DND-41 (cell line): Measurements from ENCODE around the gene PHIP.

Experiments used
- ATAC-seq: fragments of 200-7000 bp; cut with Tn5 transposase; 3 replicates; pipeline ENCODE4 v1.9.1; 2021; ENCODE audit warnings: low read depth; ENCODE audit not compliant: insufficient read depth
- DNase-seq: peaks from one replicate; pipeline ENCODE4 v3.0.0-alpha.2; 2020
- H2AFZ ChIP-seq: 2 replicates; pipeline ENCODE4 v1.6.0; 2012; ENCODE audit warnings: low read depth, low read length
- H3K27ac ChIP-seq: 2 replicates; pipeline ENCODE4 v1.5.1; 2012; ENCODE audit warnings: low read length, inconsistent platforms
- H3K27me3 ChIP-seq: fragments of 200-600 bp; sonication (generic); 2 replicates; pipeline ENCODE4 v1.6.0; 2012; ENCODE audit warnings: low read length, mild to moderate bottlenecking, inconsistent platforms; ENCODE audit not compliant: insufficient read depth, poor library complexity
- H3K36me3 ChIP-seq: 2 replicates; pipeline ENCODE4 v1.5.1; 2012; ENCODE audit warnings: low read length, inconsistent platforms; ENCODE audit not compliant: insufficient read depth
- H3K4me1 ChIP-seq: 2 replicates; pipeline ENCODE4 v1.5.1; 2012; ENCODE audit warnings: mild to moderate bottlenecking, low read length; ENCODE audit not compliant: insufficient read depth
- H3K4me2 ChIP-seq: 2 replicates; pipeline ENCODE4 v1.6.0; 2012; ENCODE audit warnings: mild to moderate bottlenecking, moderate library complexity, low read length, inconsistent platforms; ENCODE audit not compliant: insufficient read depth
- H3K4me3 ChIP-seq, 2 experiments: fragments of 200-600 bp in 1 of 2; shearing (Covaris generic) in 1 of 2; 2 replicates each; pipeline ENCODE4 v1.5.1; 2012 to 2016; ENCODE audit warnings: inconsistent platforms in 2 of 2, low read length in 2 of 2, mild to moderate bottlenecking in 2 of 2, low read depth in 1 of 2, moderate library complexity in 1 of 2
- H3K79me2 ChIP-seq: 2 replicates; pipeline ENCODE4 v1.6.0; 2012; ENCODE audit warnings: low read length, inconsistent platforms; ENCODE audit not compliant: insufficient read depth
- H3K9ac ChIP-seq: 2 replicates; pipeline ENCODE4 v1.6.0; 2012; ENCODE audit warnings: low read depth, mild to moderate bottlenecking, inconsistent platforms, low read length, moderate library complexity
- H3K9me3 ChIP-seq: 2 replicates; pipeline ENCODE4 v1.5.1; 2012; ENCODE audit warnings: low read length, moderate library complexity, mild to moderate bottlenecking, inconsistent platforms; ENCODE audit not compliant: insufficient read depth, severe bottlenecking
- H4K20me1 ChIP-seq: 2 replicates; pipeline ENCODE4 v1.6.0; 2012; ENCODE audit warnings: low read length; ENCODE audit not compliant: insufficient read depth
- EZH2 ChIP-seq: IDR thresholded peaks from 3 replicates; pipeline ENCODE4 v1.6.1; 2012; ENCODE audit warnings: borderline replicate concordance, low read depth, mild to moderate bottlenecking, moderate library complexity, low read length, inconsistent platforms; ENCODE audit not compliant: severe bottlenecking
- TF ChIP-seq, protein P1 (sequence below): IDR thresholded peaks from 2 replicates; pipeline ENCODE4 v1.5.1; 2012; ENCODE audit warnings: borderline replicate concordance, low read length, moderate library complexity, mild to moderate bottlenecking; ENCODE audit not compliant: poor library complexity, severe bottlenecking; ENCODE audit errors: extremely low read depth

The PHIP gene

DNA sequence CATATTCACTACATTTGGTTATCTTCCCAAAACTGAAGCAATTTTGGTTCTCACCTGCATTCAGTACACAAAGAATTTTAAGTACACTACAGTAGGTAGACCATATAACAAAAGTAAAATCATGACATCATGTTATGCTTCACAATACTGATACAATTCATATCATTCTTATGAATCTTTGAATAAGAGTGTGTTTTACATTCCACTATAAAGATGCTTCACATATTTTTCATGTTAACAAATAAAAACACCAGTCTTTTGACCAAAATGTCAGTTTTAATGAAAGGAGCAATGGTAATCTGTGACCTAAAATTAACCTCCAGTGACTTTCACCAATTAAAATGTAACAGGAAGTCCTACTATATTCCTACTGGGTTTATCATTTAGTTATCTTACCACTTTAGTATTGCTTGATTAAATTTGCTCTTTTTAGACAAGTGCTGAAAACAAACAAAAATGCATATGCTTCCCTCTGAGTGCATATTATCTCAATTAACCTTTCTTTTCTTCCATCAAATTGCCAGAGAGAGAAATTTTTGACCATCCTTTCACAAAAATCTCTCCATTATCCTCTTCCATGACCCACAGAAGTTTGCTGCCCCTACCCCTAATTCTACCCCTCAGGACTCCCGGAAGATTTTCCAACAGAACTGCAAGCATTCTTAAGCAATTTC lies 49.3 kb downstream of the PHIP start:
- no peak overlapping the region for H3K4me3 ChIP-seq
- no peak overlapping the region for H3K27ac ChIP-seq
- H2AFZ ChIP-seq = no peak overlapping the region
- H3K27me3 ChIP-seq = no peaks in the 10 kb centered on the region
- peaks cover 94% of the 10 kb centered on the region for H3K79me2 ChIP-seq
- H4K20me1 ChIP-seq = peaks cover 48% of the 10 kb centered on the region
- no peaks in the 10 kb centered on the region for H3K4me1 ChIP-seq
- DNase-seq = no peak
- H3K9me3 ChIP-seq = no peaks in the 10 kb centered on the region
- no peak overlapping the region for H3K9ac ChIP-seq
- no peak overlapping the region for H3K4me2 ChIP-seq
- H3K36me3 ChIP-seq = peaks cover 87% of the 10 kb centered on the region
- ATAC-seq = no peak
- TF ChIP-seq EZH2 = no peak
- TF ChIP-seq, protein P1, sequence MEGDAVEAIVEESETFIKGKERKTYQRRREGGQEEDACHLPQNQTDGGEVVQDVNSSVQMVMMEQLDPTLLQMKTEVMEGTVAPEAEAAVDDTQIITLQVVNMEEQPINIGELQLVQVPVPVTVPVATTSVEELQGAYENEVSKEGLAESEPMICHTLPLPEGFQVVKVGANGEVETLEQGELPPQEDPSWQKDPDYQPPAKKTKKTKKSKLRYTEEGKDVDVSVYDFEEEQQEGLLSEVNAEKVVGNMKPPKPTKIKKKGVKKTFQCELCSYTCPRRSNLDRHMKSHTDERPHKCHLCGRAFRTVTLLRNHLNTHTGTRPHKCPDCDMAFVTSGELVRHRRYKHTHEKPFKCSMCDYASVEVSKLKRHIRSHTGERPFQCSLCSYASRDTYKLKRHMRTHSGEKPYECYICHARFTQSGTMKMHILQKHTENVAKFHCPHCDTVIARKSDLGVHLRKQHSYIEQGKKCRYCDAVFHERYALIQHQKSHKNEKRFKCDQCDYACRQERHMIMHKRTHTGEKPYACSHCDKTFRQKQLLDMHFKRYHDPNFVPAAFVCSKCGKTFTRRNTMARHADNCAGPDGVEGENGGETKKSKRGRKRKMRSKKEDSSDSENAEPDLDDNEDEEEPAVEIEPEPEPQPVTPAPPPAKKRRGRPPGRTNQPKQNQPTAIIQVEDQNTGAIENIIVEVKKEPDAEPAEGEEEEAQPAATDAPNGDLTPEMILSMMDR = no peak

DNA sequence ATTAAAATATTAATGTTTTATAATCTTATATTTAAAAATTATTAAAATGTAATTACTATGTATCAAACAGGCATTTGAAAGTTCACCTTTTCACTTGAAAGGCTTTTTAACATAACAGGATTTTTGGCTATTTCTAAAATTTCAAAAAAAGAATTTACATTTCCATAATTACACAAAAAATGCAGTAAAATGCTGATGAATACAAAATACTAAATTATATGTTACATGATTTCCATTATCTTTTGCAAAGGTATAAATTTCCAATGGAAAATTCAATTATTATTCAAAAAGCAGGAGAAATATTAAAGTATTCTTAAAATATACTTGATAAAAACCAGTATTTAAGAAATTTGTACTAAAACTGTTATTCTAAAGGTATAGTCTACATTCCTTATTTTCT lies 66.1 kb downstream of the PHIP start:
- peaks cover 86% of the 10 kb centered on the region for H3K36me3 ChIP-seq
- no peak overlapping the region for H2AFZ ChIP-seq
- H3K79me2 ChIP-seq = peaks cover 8% of the 10 kb centered on the region; the same call in 1 of the 2 replicates
- H3K4me2 ChIP-seq = no peak overlapping the region
- no peak overlapping the region for H3K9ac ChIP-seq
- ATAC-seq (no peak), DNase-seq (no peak)
- no peaks in the 10 kb centered on the region for H3K27me3 ChIP-seq
- no peak for TF ChIP-seq EZH2
- TF ChIP-seq, protein P1 = no peak
- no peaks in the 10 kb centered on the region for H4K20me1 ChIP-seq
- no peak overlapping the region for H3K4me3 ChIP-seq
- H3K27ac ChIP-seq = no peak overlapping the region
- no peaks in the 10 kb centered on the region for H3K4me1 ChIP-seq
- H3K9me3 ChIP-seq = no peaks in the 10 kb centered on the region

DNA sequence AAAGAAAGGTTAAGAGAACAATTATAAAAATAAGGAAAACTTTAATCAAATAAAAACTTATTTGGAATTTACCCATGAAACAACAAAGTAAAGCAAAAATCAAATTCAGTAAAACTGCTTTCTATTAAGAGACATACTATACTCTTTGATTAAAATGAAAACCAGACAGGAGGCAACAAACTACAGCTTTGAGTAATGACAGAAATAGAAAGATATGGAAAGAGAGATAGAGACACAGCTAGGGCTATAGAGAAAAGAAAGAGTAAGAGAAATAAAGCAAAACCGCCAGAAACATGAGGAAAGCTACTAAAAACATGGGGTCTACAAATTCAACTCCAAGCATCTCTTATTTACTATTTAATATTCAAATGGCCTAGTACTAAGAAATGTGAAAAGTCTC lies 67.6 kb downstream of the PHIP start:
- DNase-seq (no peak), ATAC-seq (no peak)
- Histone ChIP-seq H3K27ac (no peak overlapping the region), H4K20me1 (no peaks in the 10 kb centered on the region), H3K4me1 (no peaks in the 10 kb centered on the region), H3K79me2 (0 out of 2 replicates have a peak, but pooled peaks cover 8% of the 10 kb centered on the region), H3K27me3 (no peaks in the 10 kb centered on the region), H3K4me3 (no peak overlapping the region), H3K9me3 (no peaks in the 10 kb centered on the region), H3K36me3 (peaks cover 85% of the 10 kb centered on the region), H3K4me2 (no peak overlapping the region), H2AFZ (no peak overlapping the region), H3K9ac (no peak overlapping the region)
- TF ChIP-seq, protein P1 = no peak
- TF ChIP-seq EZH2 = no peak
